Endodermal cell (in vitro differentiated cells): ENCODE data around the gene CEACAM19. TPM values are rescaled to one million over a fixed set of nuclear protein-coding genes. Genes with fewer than 3 reads are reported as not detected.
"Not testable (repeated sequence)": the region's sequence is repeated elsewhere in the genome, so short reads cannot be mapped to it uniquely, and the experiment has no call there.

Experiments
- DNase-seq: peaks from one replicate; pipeline ENCODE4 v3.0.0-alpha.2; 2017
- H3K27ac ChIP-seq: 2 replicates; pipeline ENCODE4 v1.5.1; 2013; ENCODE audit warnings: mild to moderate bottlenecking, low read depth, low read length, moderate library complexity
- H3K27me3 ChIP-seq: 2 replicates; pipeline ENCODE4 v1.6.1; 2013; ENCODE audit warnings: mild to moderate bottlenecking, low read length, moderate library complexity; ENCODE audit not compliant: insufficient read depth, control insufficient read depth, poor library complexity, severe bottlenecking
- H3K36me3 ChIP-seq: 2 replicates; pipeline ENCODE4 v1.7.0; 2013; ENCODE audit warnings: mild to moderate bottlenecking, low read length, moderate library complexity; ENCODE audit not compliant: control insufficient read depth, insufficient read depth
- H3K4me1 ChIP-seq: one replicate; pipeline ENCODE4 v1.7.0; 2013; ENCODE audit warnings: low read length; ENCODE audit not compliant: control insufficient read depth, insufficient read depth
- H3K4me3 ChIP-seq: 2 replicates; pipeline ENCODE4 v1.5.1; 2013; ENCODE audit warnings: mild to moderate bottlenecking, low read length, moderate library complexity
- H3K9ac ChIP-seq: 2 replicates; pipeline ENCODE4 v1.6.1; 2013; ENCODE audit warnings: mild to moderate bottlenecking, low read length, moderate library complexity; ENCODE audit not compliant: poor library complexity, severe bottlenecking; ENCODE audit errors: extremely low read depth
- H3K9me3 ChIP-seq: 2 replicates; pipeline ENCODE4 v1.6.1; 2013; ENCODE audit warnings: mild to moderate bottlenecking, low read length, moderate library complexity; ENCODE audit not compliant: control insufficient read depth
- H3K27ac Mint-ChIP-seq: 2 replicates; pipeline ENCODE4 v1.8.0; 2020; ENCODE audit warnings: mixed read lengths
- H3K27me3 Mint-ChIP-seq: 2 replicates; pipeline ENCODE4 v1.8.0; 2021; ENCODE audit warnings: mild to moderate bottlenecking, mixed read lengths; ENCODE audit not compliant: insufficient read depth
- H3K36me3 Mint-ChIP-seq: 2 replicates; pipeline ENCODE4 v1.8.0; 2020; ENCODE audit warnings: low read depth, mixed read lengths
- H3K4me1 Mint-ChIP-seq: 2 replicates; pipeline ENCODE4 v1.8.0; 2020; ENCODE audit warnings: mixed read lengths
- H3K4me3 Mint-ChIP-seq: 2 replicates; pipeline ENCODE4 v1.8.0; 2020; ENCODE audit warnings: mild to moderate bottlenecking, moderate library complexity, mixed read lengths
- H3K9me3 Mint-ChIP-seq: 2 replicates; pipeline ENCODE4 v1.8.0; 2020; ENCODE audit warnings: mild to moderate bottlenecking, mixed read lengths
- WGBS, 2 experiments: methylation state at CpG; one replicate each; pipeline versions ENCODE4 v1.1.5 to v1.1.7; 2013; ENCODE audit warnings: missing lambda C conversion rate in 2 of 2, mixed read lengths in 1 of 2; ENCODE audit not compliant: insufficient coverage in 1 of 2, insufficient read length in 1 of 2; 5-methylcytosine and 5-hydroxymethylcytosine counted together
- total RNA-seq, 2 donors: library from RNA; stranded (reverse); fragmentation: NEBNext Ultra II Directional in 1 of 2; extraction: Animal tissue kit (Norgen Biotek cat#: 25700) in 1 of 2; gene quantifications; 2 replicates in 1 of 2; 3 replicates in 1 of 2; pipeline ENCODE4 v1.2.1, GENCODE V29; 2021
- TF ChIP-seq, protein P1 (sequence below): fragments of 200-600 bp; sonication (generic); conservative IDR thresholded peaks from 2 replicates; pipeline ENCODE4 v1.5.0; 2021; ENCODE audit warnings: antibody characterized with exemption, mild to moderate bottlenecking

CEACAM19 gene
- total RNA-seq, 2 donors from 2014 or later, result 2.2 to 2.8 TPM

DNA sequence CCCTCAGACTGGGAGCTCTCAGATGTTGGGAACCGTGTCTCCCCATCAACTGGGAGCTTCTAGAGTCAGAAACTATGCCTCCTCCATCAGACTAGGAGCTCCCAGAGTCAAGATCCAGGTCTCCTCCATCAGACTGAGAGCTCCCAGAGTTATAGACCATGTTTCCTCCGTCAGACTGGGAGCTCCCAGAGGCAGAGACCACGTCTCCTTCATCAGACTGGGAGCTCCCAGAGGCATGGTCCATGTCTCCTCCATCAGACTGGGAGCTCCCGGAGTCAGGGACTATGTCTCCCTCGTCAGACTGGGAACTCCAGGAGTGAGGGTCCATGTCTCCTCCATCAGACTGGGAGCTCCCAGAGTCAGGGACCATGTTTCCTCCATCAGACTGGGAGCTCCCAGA is 37.7 kb downstream of the CEACAM19 start:
- 73 to 89% methylated on average over 4 to 5 of the region's 5 CpGs for WGBS, 2 experiments
- no peaks in the 10 kb centered on the region for H3K9me3 ChIP-seq
- H3K4me3 ChIP-seq, result no peak overlapping the region
- Mint-ChIP-seq H3K27ac (no peak overlapping the region), H3K9me3 (peaks cover 2% of the 10 kb centered on the region), H3K4me3 (no peak overlapping the region), H3K27me3 (peaks cover 2% of the 10 kb centered on the region), H3K36me3 (no peaks in the 10 kb centered on the region), H3K4me1 (no peaks in the 10 kb centered on the region)
- no peak for DNase-seq
- H3K36me3 ChIP-seq, result no peaks in the 10 kb centered on the region
- no peaks in the 10 kb centered on the region for H3K27me3 ChIP-seq
- H3K4me1 ChIP-seq, result no peaks in the 10 kb centered on the region
- TF ChIP-seq, protein P1, sequence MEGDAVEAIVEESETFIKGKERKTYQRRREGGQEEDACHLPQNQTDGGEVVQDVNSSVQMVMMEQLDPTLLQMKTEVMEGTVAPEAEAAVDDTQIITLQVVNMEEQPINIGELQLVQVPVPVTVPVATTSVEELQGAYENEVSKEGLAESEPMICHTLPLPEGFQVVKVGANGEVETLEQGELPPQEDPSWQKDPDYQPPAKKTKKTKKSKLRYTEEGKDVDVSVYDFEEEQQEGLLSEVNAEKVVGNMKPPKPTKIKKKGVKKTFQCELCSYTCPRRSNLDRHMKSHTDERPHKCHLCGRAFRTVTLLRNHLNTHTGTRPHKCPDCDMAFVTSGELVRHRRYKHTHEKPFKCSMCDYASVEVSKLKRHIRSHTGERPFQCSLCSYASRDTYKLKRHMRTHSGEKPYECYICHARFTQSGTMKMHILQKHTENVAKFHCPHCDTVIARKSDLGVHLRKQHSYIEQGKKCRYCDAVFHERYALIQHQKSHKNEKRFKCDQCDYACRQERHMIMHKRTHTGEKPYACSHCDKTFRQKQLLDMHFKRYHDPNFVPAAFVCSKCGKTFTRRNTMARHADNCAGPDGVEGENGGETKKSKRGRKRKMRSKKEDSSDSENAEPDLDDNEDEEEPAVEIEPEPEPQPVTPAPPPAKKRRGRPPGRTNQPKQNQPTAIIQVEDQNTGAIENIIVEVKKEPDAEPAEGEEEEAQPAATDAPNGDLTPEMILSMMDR, result no peak
- no peak overlapping the region for H3K27ac ChIP-seq
- H3K9ac ChIP-seq, result no peak overlapping the region

DNA sequence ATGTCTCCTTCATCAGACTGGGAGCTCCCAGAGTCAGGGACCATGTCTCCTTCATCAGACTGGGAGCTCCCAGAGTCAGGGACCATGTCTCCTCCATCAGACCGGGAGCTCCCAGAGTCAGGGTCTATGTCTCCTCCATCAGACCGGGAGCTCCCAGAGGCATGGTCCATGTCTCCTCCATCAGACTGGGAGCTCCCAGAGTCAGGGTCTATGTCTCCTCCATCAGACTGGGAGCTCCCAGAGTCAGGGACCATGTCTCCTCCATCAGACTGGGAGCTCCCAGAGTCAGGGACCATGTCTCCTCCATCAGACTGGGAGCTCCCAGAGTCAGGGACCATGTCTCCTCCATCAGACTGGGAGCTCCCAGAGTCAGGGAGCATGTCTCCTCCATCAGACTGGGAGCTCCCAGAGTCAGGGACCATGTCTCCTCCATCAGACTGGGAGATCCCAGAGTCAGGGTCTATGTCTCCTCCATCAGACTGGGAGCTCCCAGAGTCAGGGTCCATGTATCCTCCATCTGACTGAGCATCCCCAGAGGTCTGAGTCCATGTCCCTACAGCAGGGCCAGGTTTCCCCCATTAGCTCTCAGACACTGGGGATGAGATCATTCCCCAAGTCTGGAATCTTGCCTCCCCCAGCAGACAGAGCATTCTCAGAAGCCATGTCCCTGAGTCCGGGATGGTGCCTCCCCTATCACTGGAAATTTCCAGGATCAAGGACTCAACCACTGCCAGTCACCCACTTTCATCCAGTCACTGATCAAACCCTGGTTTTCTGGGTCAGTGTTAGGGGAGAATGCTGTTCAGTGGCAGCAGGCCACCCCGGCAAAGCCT is 38.4 kb downstream of the CEACAM19 start:
- DNase-seq, H3K36me3 ChIP-seq, H3K36me3 Mint-ChIP-seq, H3K9me3 Mint-ChIP-seq, H3K4me3 ChIP-seq, H3K4me3 Mint-ChIP-seq, H3K27ac ChIP-seq, H3K4me1 ChIP-seq, H3K27ac Mint-ChIP-seq, H3K27me3 Mint-ChIP-seq, H3K9ac ChIP-seq, H3K4me1 Mint-ChIP-seq, H3K27me3 ChIP-seq, H3K9me3 ChIP-seq: not testable (repeated sequence)
- WGBS, 2 experiments, result 91 to 100% methylated on average over 1 to 4 of the region's 4 CpGs

DNA sequence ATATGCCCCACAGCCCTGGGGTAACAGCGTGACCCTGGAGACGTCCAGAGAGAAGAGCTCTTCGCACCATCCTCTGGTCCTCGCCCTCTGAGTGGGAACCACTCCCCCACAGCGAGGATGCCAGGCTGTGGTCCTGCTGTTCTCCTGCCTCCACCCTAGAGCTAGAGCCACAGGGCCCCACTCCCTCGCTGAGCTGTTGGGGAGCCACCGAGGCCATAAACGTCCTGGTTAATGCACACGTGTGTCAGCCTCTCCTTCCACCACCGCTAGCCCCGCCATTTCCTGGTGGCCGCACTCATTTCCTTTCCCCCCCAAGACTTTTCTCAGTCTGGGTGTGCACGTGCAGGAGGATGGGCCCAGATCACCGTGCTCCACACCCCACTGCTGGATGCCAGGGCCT is 39.2 kb downstream of the CEACAM19 start:
- no peak for DNase-seq
- no peaks in the 10 kb centered on the region for H3K4me1 Mint-ChIP-seq
- TF ChIP-seq, protein P1, result no peak

More for the DNA sequence above, 39.2 kb downstream of the CEACAM19 start:
- Histone ChIP-seq H3K9ac (no peak overlapping the region), H3K4me1 (no peaks in the 10 kb centered on the region), H3K27me3 (no peaks in the 10 kb centered on the region), H3K36me3 (no peaks in the 10 kb centered on the region), H3K9me3 (peaks cover 9% of the 10 kb centered on the region), H3K27ac (no peak overlapping the region), H3K4me3 (no peak overlapping the region)
- Mint-ChIP-seq H3K27ac (no peak overlapping the region), H3K9me3 (peaks cover 14% of the 10 kb centered on the region), H3K27me3 (peaks cover 2% of the 10 kb centered on the region), H3K4me3 (no peak overlapping the region), H3K36me3 (no peaks in the 10 kb centered on the region)
- WGBS, 2 experiments, result 83 to 92% methylated on average over 6 to 14 of the region's 14 CpGs
